HepG2 (cell line): Measurements from ENCODE around the gene RBM14. TPM values are rescaled to one million over a fixed set of nuclear protein-coding genes. Genes with fewer than 3 reads are reported as not detected.
A peak's percentile ranks its signal among the peaks of the same experiment; 100 is the strongest.

Experiments
- AKNA ChIP-seq: sonication (generic); formaldehyde crosslinking; IDR thresholded peaks from 2 replicates; pipeline ENCODE4 v1.4.0; 2020; ENCODE audit warnings: missing genetic modification reagents, borderline replicate concordance
- CREB3 ChIP-seq: sonication (generic); formaldehyde crosslinking; IDR thresholded peaks from 2 replicates; pipeline ENCODE4 v1.5.0; 2020; ENCODE audit warnings: missing genetic modification reagents
- RFXAP ChIP-seq: sonication (generic); formaldehyde crosslinking; IDR thresholded peaks from 2 replicates; pipeline ENCODE4 v1.4.0; 2020; ENCODE audit warnings: missing genetic modification reagents, borderline replicate concordance
- SAFB2 ChIP-seq: sonication (generic); formaldehyde crosslinking; IDR thresholded peaks from 2 replicates; pipeline ENCODE4 v1.5.1; 2020; ENCODE audit warnings: missing genetic modification reagents, low read depth, mild to moderate bottlenecking, borderline replicate concordance
- SNRNP70 ChIP-seq: fragments of 200-400 bp; formaldehyde crosslinking; IDR thresholded peaks from 2 replicates; pipeline ENCODE4 v1.6.1; 2017; ENCODE audit warnings: mild to moderate bottlenecking, low read depth, low read length, moderate library complexity
- SPEN ChIP-seq: sonication (generic); formaldehyde crosslinking; IDR thresholded peaks from 2 replicates; pipeline ENCODE4 v1.5.1; 2020; ENCODE audit warnings: low read depth, mild to moderate bottlenecking, missing genetic modification reagents
- TFDP1 ChIP-seq: IDR thresholded peaks from 2 replicates; pipeline ENCODE4 v1.6.1; 2016; ENCODE audit warnings: missing compliant biosample characterization, missing genetic modification reagents, borderline replicate concordance
- ZBTB3 ChIP-seq: sonication (generic); formaldehyde crosslinking; IDR thresholded peaks from 2 replicates; pipeline ENCODE4 v1.4.0; 2020; ENCODE audit warnings: low read depth, mild to moderate bottlenecking, moderate library complexity, missing genetic modification reagents, borderline replicate concordance
- ZBTB44 ChIP-seq: sonication (generic); formaldehyde crosslinking; IDR thresholded peaks from 2 replicates; pipeline ENCODE4 v1.4.0; 2020; ENCODE audit warnings: missing genetic modification reagents
- ZNF367 ChIP-seq: sonication (generic); formaldehyde crosslinking; IDR thresholded peaks from 2 replicates; pipeline ENCODE4 v1.4.0; 2020; ENCODE audit warnings: missing genetic modification reagents, borderline replicate concordance
- ZNF382 ChIP-seq: sonication (generic); formaldehyde crosslinking; IDR thresholded peaks from 2 replicates; pipeline ENCODE4 v1.5.0; 2020; ENCODE audit warnings: missing genetic modification reagents, mild to moderate bottlenecking, borderline replicate concordance
- ZNF740 ChIP-seq: sonication (generic); formaldehyde crosslinking; IDR thresholded peaks from 2 replicates; pipeline ENCODE4 v1.4.0; 2020; ENCODE audit warnings: missing genetic modification reagents
- ZNF850 ChIP-seq: sonication (generic); formaldehyde crosslinking; conservative IDR thresholded peaks from 2 replicates; pipeline ENCODE4 v1.9.0; 2021; ENCODE audit warnings: mild to moderate bottlenecking, missing genetic modification reagents
- ZNF879 ChIP-seq: sonication (generic); formaldehyde crosslinking; IDR thresholded peaks from 2 replicates; pipeline ENCODE4 v1.8.1; 2023; ENCODE audit warnings: missing genetic modification reagents
- polyA plus RNA-seq, 8 experiments: library from polyadenylated mRNA; depleted of rRNA in 3 of 8; stranded (reverse) in 7 of 8; unstranded in 1 of 8; fragments of >200 nt; fragmentation: Illumina TruSeq in 4 of 8; extraction: Trizol in 4 of 8; gene quantifications; 2 replicates each; pipeline versions ENCODE4 v1.2.1 to v1.2.3, GENCODE V29; 2011 to 2016; ENCODE audit warnings: low read depth in 4 of 8, missing spikeins in 1 of 8, mixed read lengths in 1 of 8; ENCODE audit not compliant: insufficient read depth in 1 of 8
- total RNA-seq, 5 experiments: library from RNA; depleted of rRNA; stranded (reverse); fragments of >200 nt; fragmentation: Illumina TruSeq; extraction: Trizol; gene quantifications; 2 replicates each; pipeline ENCODE4 v1.2.3, GENCODE V29; 2016; ENCODE audit warnings: low read depth in 1 of 5
- TF ChIP-seq, protein P1 (sequence below): sonication (generic); formaldehyde crosslinking; IDR thresholded peaks from 2 replicates; pipeline ENCODE4 v1.8.1; 2023; ENCODE audit warnings: mild to moderate bottlenecking, missing genetic modification reagents

Gene RBM14
- total and polyA plus RNA-seq, 2 of the 13 experiments (the other 11 are each of a cell fraction or from before 2014, with no cell fraction given), result 12.7 to 44.1 TPM

DNA sequence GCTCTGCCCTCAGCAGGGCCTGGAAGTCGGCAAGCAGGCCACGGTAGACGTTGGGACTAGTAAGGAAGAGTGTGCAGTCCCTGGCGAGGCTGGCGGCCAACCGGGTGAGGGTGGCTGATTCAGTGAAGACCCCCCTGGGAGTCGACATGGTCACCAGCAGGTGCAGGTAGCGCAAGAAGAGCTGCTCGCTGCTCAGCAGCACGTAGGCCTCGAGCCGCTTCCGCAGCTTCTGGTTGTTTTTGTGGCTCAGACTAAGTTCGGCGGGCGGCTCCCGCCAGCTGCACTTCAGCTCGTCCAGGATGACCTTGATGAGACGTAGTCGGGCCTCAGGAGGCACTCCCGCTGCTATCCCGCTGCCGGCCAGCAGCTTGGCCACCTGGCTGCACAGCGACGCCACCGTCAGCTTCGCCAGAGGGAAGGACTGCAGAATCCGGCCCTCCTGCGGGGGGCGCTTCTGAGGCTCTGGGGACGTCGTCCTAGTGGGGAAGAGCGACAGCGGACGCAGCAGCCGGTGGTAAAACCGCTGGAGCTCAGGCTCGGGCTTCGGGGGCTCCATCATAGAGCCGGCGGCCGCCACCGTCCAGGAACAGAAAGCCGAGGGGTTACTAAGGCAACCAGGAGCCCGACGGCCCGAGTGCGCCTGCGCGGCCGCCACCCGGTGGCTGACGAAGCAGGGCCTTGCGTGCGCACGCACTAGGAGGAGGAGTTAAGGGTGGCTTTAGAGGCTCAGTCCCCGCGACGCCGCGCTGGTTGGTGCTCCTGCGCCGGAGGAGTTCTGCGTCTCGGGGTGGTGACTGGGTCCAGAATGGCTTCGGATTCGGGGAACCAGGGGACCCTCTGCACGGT, 23.8 kb upstream of the RBM14 start, which contains the start of the genes CCDC87 and CCS (continued):
- TF ChIP-seq SPEN (peak; percentile 59; the same call in 1 of the 2 replicates), ZNF367 (CRISPR knock-in tag) (no peak), SAFB2 (CRISPR knock-in tag) (no peak), TFDP1 (CRISPR knock-in tag) (peak; percentile 81; the same call in 1 of the 2 replicates), ZNF850 (no peak), AKNA (CRISPR knock-in tag) (no peak; the same call in 1 of the 2 replicates), ZNF879 (CRISPR knock-in tag) (no peak), SNRNP70 (no peak), ZNF382 (no peak), RFXAP (peak; percentile 70; the same call in 1 of the 2 replicates), CREB3 (CRISPR knock-in tag) (0 out of 2 replicates have a peak, but pooled peaks have one; percentile 6), ZBTB44 (CRISPR knock-in tag) (no peak; the same call in 1 of the 2 replicates), ZBTB3 (CRISPR knock-in tag) (peak; percentile 74; the same call in 1 of the 2 replicates), ZNF740 (CRISPR knock-in tag) (no peak)
- TF ChIP-seq, protein P1, sequence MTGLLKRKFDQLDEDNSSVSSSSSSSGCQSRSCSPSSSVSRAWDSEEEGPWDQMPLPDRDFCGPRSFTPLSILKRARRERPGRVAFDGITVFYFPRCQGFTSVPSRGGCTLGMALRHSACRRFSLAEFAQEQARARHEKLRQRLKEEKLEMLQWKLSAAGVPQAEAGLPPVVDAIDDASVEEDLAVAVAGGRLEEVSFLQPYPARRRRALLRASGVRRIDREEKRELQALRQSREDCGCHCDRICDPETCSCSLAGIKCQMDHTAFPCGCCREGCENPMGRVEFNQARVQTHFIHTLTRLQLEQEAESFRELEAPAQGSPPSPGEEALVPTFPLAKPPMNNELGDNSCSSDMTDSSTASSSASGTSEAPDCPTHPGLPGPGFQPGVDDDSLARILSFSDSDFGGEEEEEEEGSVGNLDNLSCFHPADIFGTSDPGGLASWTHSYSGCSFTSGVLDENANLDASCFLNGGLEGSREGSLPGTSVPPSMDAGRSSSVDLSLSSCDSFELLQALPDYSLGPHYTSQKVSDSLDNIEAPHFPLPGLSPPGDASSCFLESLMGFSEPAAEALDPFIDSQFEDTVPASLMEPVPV (CRISPR knock-in tag), result peak; percentile 91; the same call in 1 of the 2 replicates
